ENCODE data around the gene HBS1L.

The HBS1L gene

GRCh38 chr6:134984821-134985220 lies 69.8 kb downstream of the HBS1L start:
- H3K27ac ChIP-seq (replicated peaks), result no peak overlapping the region
- no peak overlapping the region for H3K4me3 ChIP-seq (replicated peaks; ENCODE audit: insufficient read depth, low read length)
- DNase-seq (ENCODE audit: low read depth in 1 of 2, low spot score in 1 of 2), result no peak
- H3K27me3 ChIP-seq (ENCODE audit: insufficient read depth, poor library complexity, severe bottlenecking), result no peaks in the 10 kb centered on the region
- no peak for TF ChIP-seq SPI1 (IDR thresholded peaks at IDR 0.05; ENCODE audit: borderline replicate concordance, low read depth)

DNA sequence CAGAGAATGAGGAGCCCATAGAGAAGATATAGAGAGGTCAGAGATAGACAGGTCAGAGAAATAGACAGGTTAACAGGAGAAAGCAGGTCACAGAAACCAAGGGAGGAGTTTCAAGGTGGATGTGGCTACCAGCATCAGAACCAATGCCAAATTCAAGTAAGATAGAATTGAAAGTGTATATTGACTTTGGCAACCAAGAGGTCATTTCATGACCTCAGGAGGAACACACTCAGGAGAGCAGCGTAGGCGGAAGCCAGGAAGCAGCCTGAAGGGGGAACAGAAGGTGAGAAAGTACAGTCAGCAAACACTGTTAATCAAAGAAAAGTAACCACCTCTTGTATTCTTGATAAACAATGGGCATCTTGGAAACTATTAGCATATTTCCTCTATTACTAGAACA lies 70.8 kb downstream of the HBS1L start:
- H3K27ac ChIP-seq (replicated peaks), result no peak overlapping the region
- DNase-seq (ENCODE audit: low read depth in 1 of 2, low spot score in 1 of 2), result no peak
- no peaks in the 10 kb centered on the region for H3K27me3 ChIP-seq (ENCODE audit: insufficient read depth, poor library complexity, severe bottlenecking)
- no peak overlapping the region for H3K4me3 ChIP-seq (replicated peaks; ENCODE audit: insufficient read depth, low read length)
- TF ChIP-seq, protein P1, sequence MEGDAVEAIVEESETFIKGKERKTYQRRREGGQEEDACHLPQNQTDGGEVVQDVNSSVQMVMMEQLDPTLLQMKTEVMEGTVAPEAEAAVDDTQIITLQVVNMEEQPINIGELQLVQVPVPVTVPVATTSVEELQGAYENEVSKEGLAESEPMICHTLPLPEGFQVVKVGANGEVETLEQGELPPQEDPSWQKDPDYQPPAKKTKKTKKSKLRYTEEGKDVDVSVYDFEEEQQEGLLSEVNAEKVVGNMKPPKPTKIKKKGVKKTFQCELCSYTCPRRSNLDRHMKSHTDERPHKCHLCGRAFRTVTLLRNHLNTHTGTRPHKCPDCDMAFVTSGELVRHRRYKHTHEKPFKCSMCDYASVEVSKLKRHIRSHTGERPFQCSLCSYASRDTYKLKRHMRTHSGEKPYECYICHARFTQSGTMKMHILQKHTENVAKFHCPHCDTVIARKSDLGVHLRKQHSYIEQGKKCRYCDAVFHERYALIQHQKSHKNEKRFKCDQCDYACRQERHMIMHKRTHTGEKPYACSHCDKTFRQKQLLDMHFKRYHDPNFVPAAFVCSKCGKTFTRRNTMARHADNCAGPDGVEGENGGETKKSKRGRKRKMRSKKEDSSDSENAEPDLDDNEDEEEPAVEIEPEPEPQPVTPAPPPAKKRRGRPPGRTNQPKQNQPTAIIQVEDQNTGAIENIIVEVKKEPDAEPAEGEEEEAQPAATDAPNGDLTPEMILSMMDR (IDR thresholded peaks at IDR 0.05; ENCODE audit: insufficient read depth, low read length), result no peak
- TF ChIP-seq SPI1 (IDR thresholded peaks at IDR 0.05; ENCODE audit: borderline replicate concordance, low read depth) (no peak), GABPA (IDR thresholded peaks at IDR 0.05; ENCODE audit: low read depth) (no peak), POLR2AphosphoS5 (IDR thresholded peaks at IDR 0.05; ENCODE audit: low read depth) (no peak)
- TF ChIP-seq, protein P2, sequence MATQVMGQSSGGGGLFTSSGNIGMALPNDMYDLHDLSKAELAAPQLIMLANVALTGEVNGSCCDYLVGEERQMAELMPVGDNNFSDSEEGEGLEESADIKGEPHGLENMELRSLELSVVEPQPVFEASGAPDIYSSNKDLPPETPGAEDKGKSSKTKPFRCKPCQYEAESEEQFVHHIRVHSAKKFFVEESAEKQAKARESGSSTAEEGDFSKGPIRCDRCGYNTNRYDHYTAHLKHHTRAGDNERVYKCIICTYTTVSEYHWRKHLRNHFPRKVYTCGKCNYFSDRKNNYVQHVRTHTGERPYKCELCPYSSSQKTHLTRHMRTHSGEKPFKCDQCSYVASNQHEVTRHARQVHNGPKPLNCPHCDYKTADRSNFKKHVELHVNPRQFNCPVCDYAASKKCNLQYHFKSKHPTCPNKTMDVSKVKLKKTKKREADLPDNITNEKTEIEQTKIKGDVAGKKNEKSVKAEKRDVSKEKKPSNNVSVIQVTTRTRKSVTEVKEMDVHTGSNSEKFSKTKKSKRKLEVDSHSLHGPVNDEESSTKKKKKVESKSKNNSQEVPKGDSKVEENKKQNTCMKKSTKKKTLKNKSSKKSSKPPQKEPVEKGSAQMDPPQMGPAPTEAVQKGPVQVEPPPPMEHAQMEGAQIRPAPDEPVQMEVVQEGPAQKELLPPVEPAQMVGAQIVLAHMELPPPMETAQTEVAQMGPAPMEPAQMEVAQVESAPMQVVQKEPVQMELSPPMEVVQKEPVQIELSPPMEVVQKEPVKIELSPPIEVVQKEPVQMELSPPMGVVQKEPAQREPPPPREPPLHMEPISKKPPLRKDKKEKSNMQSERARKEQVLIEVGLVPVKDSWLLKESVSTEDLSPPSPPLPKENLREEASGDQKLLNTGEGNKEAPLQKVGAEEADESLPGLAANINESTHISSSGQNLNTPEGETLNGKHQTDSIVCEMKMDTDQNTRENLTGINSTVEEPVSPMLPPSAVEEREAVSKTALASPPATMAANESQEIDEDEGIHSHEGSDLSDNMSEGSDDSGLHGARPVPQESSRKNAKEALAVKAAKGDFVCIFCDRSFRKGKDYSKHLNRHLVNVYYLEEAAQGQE (IDR thresholded peaks at IDR 0.05; ENCODE audit: insufficient replicate concordance, low read depth), result no peak

DNA sequence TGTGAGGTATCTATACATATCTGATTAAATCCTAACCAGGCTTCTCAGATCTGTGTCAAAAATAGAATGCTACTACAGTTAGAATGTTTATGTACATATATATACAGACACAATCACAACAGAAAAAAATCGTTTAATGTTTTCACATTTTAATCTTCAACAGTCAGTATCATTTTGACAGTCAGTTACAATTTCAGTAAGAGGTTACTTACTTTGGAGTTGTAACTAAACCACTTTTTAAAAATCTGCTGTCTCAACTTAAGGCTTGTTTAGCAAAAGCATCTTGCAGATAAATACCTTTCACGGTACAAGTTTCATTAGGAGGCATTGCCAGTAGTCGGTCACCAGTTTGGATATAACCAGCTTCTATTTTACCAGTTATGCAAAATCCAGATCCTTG lies 72.5 kb downstream of the HBS1L start:
- TF ChIP-seq GABPA (IDR thresholded peaks at IDR 0.05; ENCODE audit: low read depth) (no peak), POLR2AphosphoS5 (IDR thresholded peaks at IDR 0.05; ENCODE audit: low read depth) (no peak), SPI1 (IDR thresholded peaks at IDR 0.05; ENCODE audit: borderline replicate concordance, low read depth) (no peak)
- TF ChIP-seq, protein P2 (IDR thresholded peaks at IDR 0.05; ENCODE audit: insufficient replicate concordance, low read depth), result no peak
- TF ChIP-seq, protein P1 (IDR thresholded peaks at IDR 0.05; ENCODE audit: insufficient read depth, low read length), result no peak
- no peak for DNase-seq (ENCODE audit: low read depth in 1 of 2, low spot score in 1 of 2)
- Histone ChIP-seq H3K27me3 (ENCODE audit: insufficient read depth, poor library complexity, severe bottlenecking) (no peaks in the 10 kb centered on the region), H3K27ac (replicated peaks) (no peak overlapping the region), H3K4me3 (replicated peaks; ENCODE audit: insufficient read depth, low read length) (no peak overlapping the region)

GRCh38 chr6:134980846-134981245 lies 73.8 kb downstream of the HBS1L start:
- no peak for TF ChIP-seq SPI1 (IDR thresholded peaks at IDR 0.05; ENCODE audit: borderline replicate concordance, low read depth)
- TF ChIP-seq POLR2AphosphoS5 (IDR thresholded peaks at IDR 0.05; ENCODE audit: low read depth), result no peak
- TF ChIP-seq, protein P2 (IDR thresholded peaks at IDR 0.05; ENCODE audit: insufficient replicate concordance, low read depth), result no peak
- TF ChIP-seq, protein P1 (IDR thresholded peaks at IDR 0.05; ENCODE audit: insufficient read depth, low read length), result no peak
- TF ChIP-seq GABPA (IDR thresholded peaks at IDR 0.05; ENCODE audit: low read depth), result no peak
- H3K27me3 ChIP-seq (ENCODE audit: insufficient read depth, poor library complexity, severe bottlenecking), result no peaks in the 10 kb centered on the region
- H3K4me3 ChIP-seq (replicated peaks; ENCODE audit: insufficient read depth, low read length), result no peak overlapping the region
- no peak for DNase-seq (ENCODE audit: low read depth in 1 of 2, low spot score in 1 of 2)
- H3K27ac ChIP-seq (replicated peaks), result no peak overlapping the region

All from HL-60 (cell line).